ENCODE measurements around the gene NFKBIE.
A peak's percentile ranks its signal among the peaks of the same experiment; 100 is the strongest.

- TF ChIP-seq CTCF (IDR thresholded peaks at IDR 0.05; ENCODE audit: poor library complexity, severe bottlenecking) (peak; percentile 28), MXI1 (conservative IDR thresholded peaks at IDR 0.05; ENCODE audit: poor library complexity, severe bottlenecking) (no peak), EZH2 (IDR thresholded peaks at IDR 0.05; ENCODE audit: borderline replicate concordance, insufficient read depth, low read length, poor library complexity, severe bottlenecking) (no peak), POLR2AphosphoS5 (IDR thresholded peaks at IDR 0.05) (no peak), EP300 (conservative IDR thresholded peaks at IDR 0.05; ENCODE audit: poor library complexity, severe bottlenecking) (no peak), TAF1 (IDR thresholded peaks at IDR 0.05; ENCODE audit: low read depth) (no peak), RAD21 (conservative IDR thresholded peaks at IDR 0.05) (peak; percentile 9)
These were observed 7.5 kb downstream of the NFKBIE start for GRCh38 chr6:44257753-44258324.
